Nucleus accumbens (tissue), 56 donors: Measurements from ENCODE around the gene GABPB1.

Experiments used
- DNase-seq, 56 donors: peaks; one replicate each; lab custom pipeline; 2025; lab: John Stamatoyannopoulos, UW

GABPB1 gene

DNA sequence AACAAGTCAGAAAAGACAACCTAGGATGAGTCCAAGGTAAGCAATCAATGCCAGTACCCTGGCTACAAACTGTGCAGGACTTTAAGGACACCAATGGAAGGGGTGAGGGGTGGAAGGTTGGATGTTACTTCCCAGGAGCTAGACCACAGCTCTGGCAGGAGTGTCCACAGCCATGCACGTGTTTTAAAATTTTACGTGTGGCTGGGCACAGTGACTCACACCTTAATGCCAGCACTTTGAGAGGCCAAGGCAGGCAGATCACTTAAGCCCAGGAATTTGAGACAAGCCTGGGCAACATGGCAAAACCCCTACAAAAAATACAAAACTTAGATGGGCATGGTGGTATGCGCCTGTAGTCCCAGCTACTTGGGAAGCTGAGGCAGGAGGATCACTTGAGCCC lies 74.7 kb downstream of the GABPB1 start:
- no peak for DNase-seq

DNA sequence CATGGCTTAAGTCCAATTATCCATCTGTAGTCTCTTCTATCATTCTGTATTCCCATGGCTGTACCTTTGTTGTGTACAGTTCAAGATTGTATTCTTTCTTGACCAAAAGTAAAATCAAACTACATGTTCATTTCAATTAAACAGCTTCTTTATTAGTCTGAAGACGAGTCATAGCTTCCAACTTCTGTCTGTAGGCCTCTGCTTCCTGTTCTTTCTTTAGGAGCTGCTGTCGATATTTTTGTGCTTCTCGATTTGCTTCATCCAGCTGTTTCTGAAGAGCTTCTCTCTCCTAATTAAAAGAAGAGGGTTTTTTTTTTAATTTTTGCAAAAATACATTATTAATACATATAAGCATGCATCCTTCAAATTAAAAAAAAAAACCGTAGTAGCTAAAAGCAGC lies 76.5 kb downstream of the GABPB1 start:
- DNase-seq = no peak

DNA sequence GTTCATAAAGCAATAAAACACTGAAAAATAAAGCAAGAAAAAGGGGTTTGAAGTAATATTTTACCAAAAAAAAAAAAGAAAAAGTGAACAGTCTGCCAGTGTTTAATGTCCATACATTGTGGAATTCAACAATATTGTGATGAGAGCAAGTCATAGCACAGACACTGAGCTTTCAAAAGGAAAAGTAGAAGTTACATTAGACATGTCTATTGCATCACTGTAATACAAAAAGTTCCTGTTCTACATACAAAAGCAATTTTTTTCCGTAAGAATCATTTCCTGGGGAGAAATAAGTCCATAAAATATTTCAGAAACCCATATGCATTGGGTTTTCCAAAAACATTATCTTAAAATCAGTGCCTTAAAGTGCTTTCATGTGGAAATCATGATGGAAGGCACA lies 77.6 kb downstream of the GABPB1 start:
- DNase-seq = no peak

DNA sequence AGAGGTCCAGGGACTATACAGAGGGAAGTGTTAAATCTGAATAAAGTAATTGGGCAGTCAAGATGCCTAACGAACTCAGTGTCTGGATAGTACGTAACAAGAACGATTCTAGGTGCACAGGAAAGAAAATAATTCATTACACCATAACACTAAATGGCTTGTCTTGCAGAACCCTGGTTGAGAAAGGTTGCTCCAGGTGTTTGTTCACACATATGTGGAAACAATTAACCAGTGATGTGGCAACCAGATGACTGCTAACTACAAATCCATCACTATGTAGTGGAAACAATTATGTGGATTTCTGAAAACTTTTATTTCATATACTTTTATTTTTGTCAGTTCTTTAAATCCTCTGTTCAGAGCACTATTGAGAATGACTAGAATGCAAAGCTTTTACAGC lies 79.1 kb downstream of the GABPB1 start:
- DNase-seq = no peak

DNA sequence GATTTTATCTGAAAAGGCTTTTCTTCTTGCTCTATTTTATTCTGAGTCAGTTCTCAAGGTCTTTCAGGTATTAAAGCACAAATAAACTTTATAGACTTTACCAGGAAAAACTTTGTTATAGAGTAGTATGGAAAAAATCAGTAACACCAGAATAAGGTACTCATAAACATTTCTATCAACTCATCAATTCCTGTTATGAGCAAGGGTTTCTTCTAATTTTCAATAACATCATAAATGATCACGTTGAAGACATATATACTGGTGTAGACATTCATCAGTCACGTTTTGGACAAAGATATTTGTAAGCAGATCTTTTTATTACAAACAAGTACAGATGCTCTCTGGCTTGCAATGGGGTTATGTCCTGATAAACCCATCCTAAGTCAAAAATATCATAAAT lies 79.9 kb downstream of the GABPB1 start:
- DNase-seq = no peak

DNA sequence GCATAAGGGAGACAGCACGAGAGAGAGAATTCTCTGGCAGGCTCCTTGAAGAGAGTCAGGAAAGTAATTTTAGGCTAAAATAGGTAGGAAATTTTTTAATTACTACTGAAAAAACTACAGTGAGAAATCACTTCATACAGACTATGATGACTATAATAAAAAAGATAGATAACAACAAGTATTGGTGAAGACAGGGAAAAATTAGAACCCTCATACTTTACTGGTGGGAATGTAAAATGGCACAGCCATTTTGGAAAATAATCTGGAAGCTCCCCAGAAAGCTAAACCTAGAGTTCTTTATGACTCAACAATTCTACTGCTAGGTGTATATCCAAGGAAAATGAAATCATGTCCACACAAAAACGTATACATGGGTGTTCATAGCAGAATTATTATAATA lies 87.4 kb downstream of the GABPB1 start:
- DNase-seq = no peak

DNA sequence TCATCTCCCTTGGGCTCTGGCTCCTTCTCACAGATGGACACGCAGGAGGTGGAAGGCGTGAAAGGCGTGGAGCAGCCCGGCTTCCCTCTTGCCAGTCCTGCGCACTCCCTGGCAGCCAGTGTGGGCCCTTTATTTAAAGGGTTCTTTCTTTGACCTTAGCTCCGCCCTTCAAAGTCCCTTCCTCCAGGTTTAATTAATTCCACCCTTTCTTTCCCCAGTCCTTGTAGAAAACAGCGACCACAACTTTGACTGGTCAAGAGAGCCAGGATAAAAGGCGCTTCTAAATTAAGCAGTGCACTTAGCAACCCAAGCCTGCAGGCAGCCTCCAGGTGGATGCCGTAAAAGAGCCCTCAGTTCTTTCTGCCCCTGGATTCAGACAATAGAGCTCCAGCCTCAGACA lies 89.4 kb downstream of the GABPB1 start, which contains the start of gene HDC:
TSS of gene HDC (minus strand) at position 107 of the 400 bp plus-strand sequence. CDS start at position 4, 103 bp downstream.
- no peak for DNase-seq

DNA sequence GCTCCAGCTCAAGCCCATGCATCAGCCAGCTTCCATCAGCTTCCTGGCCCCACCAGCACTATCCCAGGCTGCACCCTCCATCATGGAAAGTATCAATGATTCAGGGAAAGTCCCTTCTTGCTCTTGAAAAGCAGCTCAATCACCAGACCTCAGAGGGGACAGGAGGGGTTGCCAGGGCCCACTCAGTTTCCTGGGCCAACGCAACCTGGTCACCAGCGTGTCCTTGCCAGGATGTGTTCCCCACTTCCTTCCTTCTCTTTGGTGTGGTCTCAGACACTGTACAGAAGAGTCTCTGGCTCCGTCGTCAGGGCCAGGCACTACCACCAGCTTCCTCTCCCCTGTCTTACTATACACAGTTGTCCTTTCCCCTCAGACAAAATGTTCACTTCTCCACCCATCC lies 92.5 kb downstream of the GABPB1 start:
- DNase-seq = no peak

DNA sequence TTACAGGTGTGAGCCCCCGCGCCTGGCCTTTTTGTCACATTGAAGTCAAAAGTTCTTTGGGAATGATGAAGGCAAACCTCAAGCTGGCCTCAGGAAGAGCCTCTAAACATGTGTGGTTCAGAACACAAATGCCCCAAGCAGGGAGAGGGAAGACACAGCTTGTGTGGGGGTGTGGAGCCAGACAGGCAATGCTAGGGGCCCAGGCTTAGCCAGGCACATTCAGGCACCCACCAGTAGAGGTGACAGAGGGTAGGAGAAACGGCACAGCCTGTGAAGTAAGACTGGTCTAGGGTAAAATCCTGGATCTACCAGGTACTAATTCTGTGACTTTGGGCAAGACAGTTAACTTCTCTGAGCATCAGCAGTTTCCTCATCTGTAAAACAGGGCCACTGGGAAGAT lies 93.0 kb downstream of the GABPB1 start:
- DNase-seq = no peak

DNA sequence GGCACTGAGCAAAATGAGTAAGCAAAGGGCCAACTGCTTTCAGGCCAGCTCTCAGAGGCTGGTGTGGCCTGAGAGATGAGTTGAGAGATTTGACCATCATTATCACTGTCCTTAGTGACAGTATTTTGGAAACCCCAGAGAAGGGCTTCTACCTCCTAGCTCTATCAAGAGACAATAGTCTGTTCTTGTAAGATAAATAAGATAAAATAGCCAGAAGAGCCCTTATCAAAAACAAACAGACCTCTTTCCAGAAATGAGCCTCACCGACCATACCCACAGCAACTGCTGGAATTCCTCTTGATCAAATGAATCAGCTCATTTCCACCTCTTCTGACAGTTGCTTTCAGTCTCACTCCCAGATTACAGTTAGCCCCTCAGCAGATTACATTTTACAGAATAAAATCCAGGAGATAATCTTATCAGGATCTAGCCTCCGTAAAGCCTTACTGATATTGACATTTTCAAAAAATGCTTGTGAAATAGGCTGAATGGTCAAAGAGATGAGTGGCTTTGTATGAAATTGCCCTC lies 94.0 kb downstream of the GABPB1 start:
- no peak for DNase-seq

DNA sequence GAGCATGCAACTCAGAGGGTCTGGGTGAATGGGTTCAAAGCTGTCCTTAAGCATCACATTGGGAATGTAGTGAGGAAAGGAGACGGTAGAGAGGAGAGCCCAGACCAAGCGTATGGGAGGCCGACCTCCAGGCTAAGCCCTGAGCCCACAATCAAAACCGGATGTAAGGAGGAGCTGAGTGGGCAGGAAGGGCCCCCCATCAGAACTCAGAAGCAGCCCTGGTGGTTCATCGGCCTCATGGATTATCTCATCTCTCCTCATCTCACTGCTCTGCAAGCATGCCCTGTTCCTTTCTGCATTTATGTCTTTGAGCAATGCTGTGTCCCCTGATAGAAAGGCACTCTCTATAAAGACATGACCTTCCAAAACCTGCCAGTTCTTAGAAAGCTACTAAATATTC lies 95.7 kb downstream of the GABPB1 start:
- DNase-seq = no peak

DNA sequence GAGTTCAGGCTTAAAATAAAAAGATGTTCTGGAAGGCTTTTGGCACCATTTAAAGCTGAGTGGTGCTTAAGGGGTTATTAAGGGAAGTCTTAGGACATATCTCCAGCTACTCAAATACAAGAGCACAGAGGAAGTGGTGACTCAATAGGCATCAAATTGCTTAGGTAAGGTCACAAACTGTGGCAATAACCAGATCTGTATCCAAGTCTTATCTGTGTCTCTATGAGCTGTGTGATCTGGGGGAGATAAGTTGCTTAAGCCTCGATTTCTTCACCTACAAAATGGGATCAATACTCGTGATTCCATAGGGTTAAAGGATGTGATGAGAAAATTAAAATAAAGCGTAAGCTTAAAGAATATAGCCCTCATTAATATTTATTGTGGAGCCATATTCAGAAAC lies 97.1 kb downstream of the GABPB1 start:
- no peak for DNase-seq

DNA sequence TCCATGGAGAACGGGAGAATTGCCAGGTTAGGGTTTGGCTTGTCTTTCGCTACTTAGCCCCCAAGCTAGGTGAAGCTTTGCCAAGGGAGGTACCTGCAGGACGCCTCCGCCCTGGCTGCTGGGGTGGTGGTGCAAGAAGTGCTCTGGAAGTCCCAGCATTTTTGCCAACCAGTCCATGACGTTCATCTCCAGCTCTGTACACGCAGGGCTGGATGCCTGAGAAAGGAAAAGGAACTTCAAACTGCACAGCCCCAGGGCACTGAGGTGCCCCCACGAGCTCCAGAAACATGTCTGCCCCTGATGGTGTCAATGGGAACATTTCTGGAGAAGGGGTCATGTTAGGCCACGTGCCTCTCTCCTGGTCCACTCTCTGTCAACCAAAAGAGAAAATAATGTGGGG lies 97.7 kb downstream of the GABPB1 start:
- no peak for DNase-seq

DNA sequence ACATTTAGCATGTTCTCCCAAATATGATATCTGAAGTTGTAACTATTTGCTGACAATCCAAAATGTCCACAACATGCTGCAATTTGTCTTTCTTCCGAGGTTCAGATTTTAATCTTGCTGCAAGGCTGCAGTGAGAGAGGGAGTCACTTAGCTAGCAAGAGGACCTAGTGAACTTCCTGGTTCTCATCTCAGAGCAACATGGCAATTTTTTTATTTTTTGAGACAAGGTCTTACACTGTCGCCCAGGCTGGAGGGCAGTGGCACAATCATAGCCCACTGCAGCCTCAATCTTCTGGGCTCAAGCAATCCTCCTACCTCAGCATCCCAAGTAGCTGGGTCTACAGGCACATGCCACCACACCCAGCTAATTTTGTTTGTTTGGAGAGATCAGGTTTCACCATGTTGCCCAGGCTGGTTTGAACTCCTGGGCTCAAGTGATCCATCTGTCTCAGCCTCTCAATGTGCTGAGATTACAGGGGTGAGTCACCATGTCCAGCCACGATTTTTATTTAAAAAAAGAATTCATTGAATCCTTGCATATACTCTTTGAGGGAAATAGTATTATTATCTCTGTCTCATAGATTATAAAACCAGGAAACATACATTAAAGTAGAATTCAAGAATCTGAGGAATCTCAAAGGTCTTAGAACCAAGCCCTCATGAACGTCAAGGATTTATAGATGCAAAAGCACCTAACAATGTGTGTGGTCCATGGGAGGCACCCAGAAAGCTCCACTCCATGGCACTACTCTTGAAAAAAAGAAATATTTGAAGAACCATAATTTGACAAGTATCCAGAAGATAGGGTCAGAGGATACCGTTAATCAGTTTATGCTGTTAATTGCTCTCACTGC lies 98.6 kb downstream of the GABPB1 start:
- DNase-seq = no peak

DNA sequence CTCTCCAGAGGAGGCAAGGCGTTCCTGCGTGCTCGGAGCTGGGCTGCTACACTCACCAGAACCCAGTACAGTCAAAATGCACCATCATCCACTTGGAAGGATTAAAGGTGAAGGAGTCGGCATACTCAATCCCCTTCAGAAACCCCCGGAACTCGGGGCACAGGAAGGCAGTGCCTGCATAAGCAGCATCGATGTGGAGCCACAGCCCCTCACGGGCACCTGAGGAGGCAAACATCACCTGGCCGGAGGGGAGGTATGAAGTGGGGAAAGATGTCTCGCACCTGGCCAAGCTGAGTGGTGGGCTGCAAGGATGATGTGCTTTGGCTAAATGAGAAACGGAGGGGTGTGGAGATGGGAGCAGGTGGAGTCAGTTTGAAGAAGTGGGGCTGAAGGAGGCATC lies 102.4 kb downstream of the GABPB1 start:
- DNase-seq = no peak

DNA sequence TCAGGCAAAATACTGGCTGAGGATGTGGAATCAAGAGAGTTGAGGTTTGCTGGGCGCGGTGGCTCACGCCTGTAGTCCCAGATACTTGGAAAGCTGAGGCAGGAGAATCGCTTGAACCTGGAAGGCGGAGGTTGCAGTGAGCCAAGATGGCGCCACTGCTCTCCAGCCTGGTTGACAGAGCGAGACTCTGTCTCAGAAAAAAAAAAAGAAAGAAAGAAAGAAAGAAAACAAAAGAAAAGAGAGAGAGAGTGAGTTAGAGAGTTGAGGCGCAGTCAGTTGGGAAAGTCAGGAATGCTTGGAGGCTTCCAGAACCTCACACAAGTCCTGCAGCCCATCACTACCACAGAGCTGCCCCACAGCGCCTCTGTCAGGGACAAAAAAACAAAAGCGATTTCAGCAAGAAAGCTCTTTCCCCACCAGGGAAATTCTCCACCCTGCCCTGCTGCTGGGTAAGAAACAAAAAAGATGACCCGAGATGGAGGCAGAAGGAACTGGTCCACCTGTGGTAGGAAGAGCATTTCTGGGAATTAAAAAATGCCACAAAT lies 103.3 kb downstream of the GABPB1 start:
- DNase-seq = no peak

DNA sequence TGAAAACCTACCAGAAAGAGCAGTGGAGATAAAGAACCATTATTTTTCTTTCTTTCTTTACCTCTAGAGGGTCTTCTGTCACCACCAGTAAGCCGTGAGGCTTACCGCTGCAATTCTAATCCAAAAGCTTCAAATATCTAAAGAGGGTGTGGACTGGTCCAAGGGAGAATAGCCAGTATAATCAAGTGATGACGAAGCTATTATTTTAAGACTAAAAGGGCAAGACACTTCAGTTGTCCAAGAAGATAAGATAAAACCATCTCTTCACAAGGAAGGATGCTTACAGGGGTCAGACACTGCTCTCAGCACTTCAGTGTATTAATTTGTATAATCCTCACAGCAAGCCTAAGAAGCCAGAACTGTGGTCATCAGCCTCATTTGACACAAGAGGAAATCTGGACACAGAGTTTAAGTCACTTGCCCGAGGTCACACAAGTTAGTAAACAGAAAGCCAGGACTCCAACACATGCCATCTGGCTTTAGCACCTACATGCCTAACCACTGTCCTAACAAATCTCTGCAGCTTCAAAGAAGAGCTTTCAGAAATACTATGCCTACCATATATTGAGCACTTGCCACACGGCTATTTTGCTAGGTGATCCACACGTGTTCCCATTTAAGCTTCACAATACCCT lies 104.1 kb downstream of the GABPB1 start:
- no peak for DNase-seq

DNA sequence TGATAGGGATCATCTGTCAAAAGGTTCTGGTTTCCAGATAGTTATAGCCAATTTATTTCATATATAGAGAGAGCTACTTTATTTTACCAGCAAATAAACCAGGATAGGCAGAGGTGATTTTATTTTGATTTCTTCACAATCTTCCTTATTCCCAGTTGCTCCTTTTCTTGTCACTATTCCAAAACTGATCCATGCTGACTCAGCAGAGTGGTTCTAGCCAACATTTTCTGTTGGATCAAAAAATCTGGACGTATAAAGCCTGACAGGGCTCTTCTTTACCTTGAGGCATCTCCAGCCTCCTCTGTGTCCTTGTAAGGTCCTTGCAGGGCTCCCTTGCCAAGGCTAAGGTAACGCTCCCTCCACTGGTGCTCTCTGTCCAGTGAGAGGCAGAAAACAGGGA lies 105.3 kb downstream of the GABPB1 start:
- no peak for DNase-seq

DNA sequence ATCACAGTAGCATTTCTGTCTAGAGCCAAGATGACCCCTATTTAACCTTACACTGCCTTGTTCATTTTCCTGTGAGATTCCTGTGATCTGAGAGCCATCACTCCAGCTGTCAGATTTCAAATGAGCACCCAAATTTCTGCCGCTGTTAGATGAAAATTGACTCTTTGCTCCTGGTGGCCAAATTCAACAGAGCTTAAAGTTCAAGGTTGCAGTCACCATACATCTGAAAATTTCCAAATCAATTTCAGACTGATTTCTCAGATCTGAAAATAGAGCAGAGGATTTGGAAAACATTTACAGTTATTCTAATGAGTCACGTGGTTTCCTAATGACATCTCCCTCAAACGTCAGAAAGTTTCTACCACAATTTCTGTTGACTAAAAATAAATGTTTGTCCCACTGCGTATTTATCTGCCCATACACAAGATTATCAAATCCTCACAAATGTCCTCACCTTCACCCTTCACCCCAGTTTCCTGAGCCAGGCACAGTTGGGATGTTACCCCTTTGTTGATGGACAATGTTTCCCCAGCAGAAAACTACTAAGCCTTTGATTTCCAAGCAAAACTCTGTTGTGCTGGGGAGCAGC lies 105.9 kb downstream of the GABPB1 start:
- DNase-seq = no peak

DNA sequence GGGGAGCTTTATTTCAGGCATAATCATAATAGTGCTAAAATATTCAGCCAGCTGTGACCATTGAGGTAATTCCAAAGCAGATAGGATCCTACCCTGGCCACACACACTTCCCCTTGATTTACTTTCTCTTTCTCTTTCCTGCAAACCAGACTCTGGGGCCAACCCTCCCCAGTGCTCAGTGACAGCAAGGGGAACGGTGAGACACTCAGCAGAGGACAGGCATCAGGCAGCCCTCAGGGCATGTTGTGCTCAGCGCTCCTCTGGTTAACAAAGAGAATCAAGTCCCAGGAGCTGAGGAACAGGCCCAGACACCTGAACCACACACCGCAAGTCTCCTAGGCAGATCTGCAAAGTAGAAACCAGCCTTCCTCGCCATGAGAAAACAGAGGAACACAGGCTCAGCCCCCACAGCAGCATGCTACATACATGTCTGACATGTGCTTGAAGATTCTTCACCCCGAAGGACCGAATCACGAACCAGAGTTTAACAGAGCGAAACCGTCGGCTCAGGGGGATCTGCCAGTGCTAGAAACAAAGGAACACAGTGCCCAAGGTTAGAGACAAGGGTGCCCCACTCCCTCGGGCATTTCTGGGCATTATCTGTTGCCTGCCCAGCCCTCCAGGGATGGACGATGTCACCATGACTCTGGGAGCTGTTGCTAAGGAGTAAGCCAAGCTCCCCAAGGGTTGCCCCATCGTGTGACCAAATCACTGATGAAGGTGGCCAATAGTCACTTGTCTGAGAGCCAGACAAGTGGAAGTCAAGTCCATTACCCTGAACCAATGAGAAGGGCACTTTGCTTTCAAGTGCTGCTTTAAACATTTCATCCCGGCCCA lies 107.0 kb downstream of the GABPB1 start:
- peak in 1 of 56 donors; percentile 2 for DNase-seq
